Astrocyte (in vitro differentiated cells and primary cell): ENCODE measurements around the gene RAD51B. TPM values are rescaled to one million over a fixed set of nuclear protein-coding genes. Genes with fewer than 3 reads are reported as not detected.

ENCODE experiments used
- DNase-seq: peaks from one replicate; pipeline ENCODE4 v3.0.0-alpha.2; 2010; ENCODE audit warnings: low read depth
- FAIRE-seq: peaks from 2 replicates; lab custom pipeline; 2011; peaks lifted over from hg19 to GRCh38; lab: Jason Lieb, UNC
- H2AFZ ChIP-seq: 2 replicates; pipeline ENCODE4 v1.6.0; 2012; ENCODE audit warnings: low read depth, low read length, inconsistent platforms
- H3K27ac ChIP-seq: 2 replicates; pipeline ENCODE4 v1.5.1; 2011; ENCODE audit warnings: low read depth, low read length, inconsistent platforms
- H3K27me3 ChIP-seq: 2 replicates; pipeline ENCODE4 v1.6.0; 2011; ENCODE audit warnings: low read length, inconsistent platforms; ENCODE audit not compliant: insufficient read depth
- H3K36me3 ChIP-seq: 2 replicates; pipeline ENCODE4 v1.5.1; 2011; ENCODE audit warnings: low read length, inconsistent platforms; ENCODE audit not compliant: insufficient read depth
- H3K4me1 ChIP-seq: 2 replicates; pipeline ENCODE4 v1.5.1; 2011; ENCODE audit warnings: low read length, inconsistent platforms; ENCODE audit not compliant: insufficient read depth
- H3K4me2 ChIP-seq: 2 replicates; pipeline ENCODE4 v1.6.0; 2012; ENCODE audit warnings: low read length, inconsistent platforms
- H3K4me3 ChIP-seq: 2 replicates; pipeline ENCODE4 v1.5.1; 2011; ENCODE audit warnings: low read depth, mild to moderate bottlenecking, low read length, inconsistent platforms; ENCODE audit not compliant: insufficient read depth
- H3K79me2 ChIP-seq: 2 replicates; pipeline ENCODE4 v1.6.0; 2012; ENCODE audit warnings: mild to moderate bottlenecking, low read length, inconsistent platforms; ENCODE audit not compliant: insufficient read depth
- H3K9ac ChIP-seq: 2 replicates; pipeline ENCODE4 v1.6.0; 2012; ENCODE audit warnings: mild to moderate bottlenecking, low read length, inconsistent platforms
- H3K9me3 ChIP-seq: 2 replicates; pipeline ENCODE4 v1.5.1; 2012; ENCODE audit warnings: low read depth, mild to moderate bottlenecking, low read length, inconsistent platforms; ENCODE audit not compliant: insufficient read depth
- H4K20me1 ChIP-seq: 2 replicates; pipeline ENCODE4 v1.6.0; 2012; ENCODE audit warnings: low read length, inconsistent platforms; ENCODE audit not compliant: insufficient read depth
- H3K27ac Mint-ChIP-seq: one replicate; pipeline ENCODE4 v1.8.0; 2021; ENCODE audit warnings: mild to moderate bottlenecking, mixed read lengths; ENCODE audit not compliant: unreplicated experiment
- H3K27me3 Mint-ChIP-seq: one replicate; pipeline ENCODE4 v1.8.0; 2021; ENCODE audit warnings: low read depth, mixed read lengths; ENCODE audit not compliant: unreplicated experiment
- H3K36me3 Mint-ChIP-seq: one replicate; pipeline ENCODE4 v1.8.0; 2021; ENCODE audit warnings: low read depth, mixed read lengths; ENCODE audit not compliant: unreplicated experiment
- H3K4me1 Mint-ChIP-seq: one replicate; pipeline ENCODE4 v1.8.0; 2021; ENCODE audit warnings: low read depth, mixed read lengths; ENCODE audit not compliant: unreplicated experiment
- H3K4me3 Mint-ChIP-seq: one replicate; pipeline ENCODE4 v1.8.0; 2021; ENCODE audit warnings: mild to moderate bottlenecking, moderate library complexity, mixed read lengths; ENCODE audit not compliant: unreplicated experiment
- H3K9me3 Mint-ChIP-seq: one replicate; pipeline ENCODE4 v1.8.0; 2021; ENCODE audit warnings: mild to moderate bottlenecking, mixed read lengths; ENCODE audit not compliant: unreplicated experiment
- CTCF ChIP-seq: IDR thresholded peaks from 2 replicates; pipeline ENCODE4 v1.5.1; 2011; ENCODE audit warnings: low read depth, mild to moderate bottlenecking, inconsistent platforms, low read length, moderate library complexity; ENCODE audit not compliant: insufficient read depth
- EZH2 ChIP-seq: IDR thresholded peaks from 2 replicates; pipeline ENCODE4 v1.6.1; 2012; ENCODE audit warnings: mild to moderate bottlenecking, low read length, inconsistent platforms; ENCODE audit not compliant: insufficient read depth
- total RNA-seq: library from RNA; stranded (reverse); gene quantifications from 2 replicates; pipeline ENCODE4 v1.2.1, GENCODE V29; 2021

The RAD51B gene
- total RNA-seq, 1 donor from 2014 or later: 10.8 TPM

- no peak overlapping the region for H3K4me2 ChIP-seq
- H3K9me3 ChIP-seq: no peaks in the 10 kb centered on the region
- Mint-ChIP-seq H3K4me3 (no peak overlapping the region), H3K27me3 (peaks cover 2% of the 10 kb centered on the region), H3K36me3 (peaks cover 2% of the 10 kb centered on the region), H3K4me1 (peaks cover 28% of the 10 kb centered on the region), H3K27ac (no peak overlapping the region), H3K9me3 (peaks cover 1% of the 10 kb centered on the region)
- H3K36me3 ChIP-seq: no peaks in the 10 kb centered on the region
- H3K27me3 ChIP-seq: no peaks in the 10 kb centered on the region
- H3K9ac ChIP-seq: no peak overlapping the region
- TF ChIP-seq CTCF (no peak), EZH2 (no peak)
- FAIRE-seq (no peak), DNase-seq (no peak)
- peaks cover 20% of the 10 kb centered on the region for H3K4me1 ChIP-seq
- H3K4me3 ChIP-seq: no peak overlapping the region
- H2AFZ ChIP-seq: no peak overlapping the region
- H4K20me1 ChIP-seq: no peaks in the 10 kb centered on the region
- H3K79me2 ChIP-seq: no peaks in the 10 kb centered on the region
- H3K27ac ChIP-seq: no peak overlapping the region
Observed at GRCh38 chr14:68623826-68624225, 804.2 kb downstream of the RAD51B start.

- peaks cover 2% of the 10 kb centered on the region for H3K9me3 Mint-ChIP-seq
- no peak overlapping the region for H3K9ac ChIP-seq
- H4K20me1 ChIP-seq: no peaks in the 10 kb centered on the region
- H3K9me3 ChIP-seq: no peaks in the 10 kb centered on the region
- H3K4me2 ChIP-seq: no peak overlapping the region
- H3K27me3 Mint-ChIP-seq: peaks cover 4% of the 10 kb centered on the region
- H3K4me1 Mint-ChIP-seq: peaks cover 27% of the 10 kb centered on the region
- FAIRE-seq (no peak), DNase-seq (no peak)
- H3K4me3 Mint-ChIP-seq: no peak overlapping the region
- peaks cover 2% of the 10 kb centered on the region for H3K36me3 Mint-ChIP-seq
- H3K27ac ChIP-seq: no peak overlapping the region
- no peaks in the 10 kb centered on the region for H3K79me2 ChIP-seq
- no peak overlapping the region for H3K4me3 ChIP-seq
- H3K4me1 ChIP-seq: peaks cover 18% of the 10 kb centered on the region
- H3K27me3 ChIP-seq: no peaks in the 10 kb centered on the region
- TF ChIP-seq EZH2: no peak
- TF ChIP-seq CTCF: no peak
- H3K36me3 ChIP-seq: no peaks in the 10 kb centered on the region
- no peak overlapping the region for H3K27ac Mint-ChIP-seq
- H2AFZ ChIP-seq: no peak overlapping the region
Observed at GRCh38 chr14:68624541-68625220, 805.1 kb downstream of the RAD51B start.
